Ecto neural progenitor cell (in vitro differentiated cells): ENCODE measurements around the gene MARF1.
"Not testable (repeated sequence)": the region's sequence is repeated elsewhere in the genome, so short reads cannot be mapped to it uniquely, and the experiment has no call there.

Source experiments
- DNase-seq: peaks from one replicate; pipeline ENCODE4 v3.0.0-alpha.2; 2018; ENCODE audit warnings: low spot score

MARF1 gene, protein sequence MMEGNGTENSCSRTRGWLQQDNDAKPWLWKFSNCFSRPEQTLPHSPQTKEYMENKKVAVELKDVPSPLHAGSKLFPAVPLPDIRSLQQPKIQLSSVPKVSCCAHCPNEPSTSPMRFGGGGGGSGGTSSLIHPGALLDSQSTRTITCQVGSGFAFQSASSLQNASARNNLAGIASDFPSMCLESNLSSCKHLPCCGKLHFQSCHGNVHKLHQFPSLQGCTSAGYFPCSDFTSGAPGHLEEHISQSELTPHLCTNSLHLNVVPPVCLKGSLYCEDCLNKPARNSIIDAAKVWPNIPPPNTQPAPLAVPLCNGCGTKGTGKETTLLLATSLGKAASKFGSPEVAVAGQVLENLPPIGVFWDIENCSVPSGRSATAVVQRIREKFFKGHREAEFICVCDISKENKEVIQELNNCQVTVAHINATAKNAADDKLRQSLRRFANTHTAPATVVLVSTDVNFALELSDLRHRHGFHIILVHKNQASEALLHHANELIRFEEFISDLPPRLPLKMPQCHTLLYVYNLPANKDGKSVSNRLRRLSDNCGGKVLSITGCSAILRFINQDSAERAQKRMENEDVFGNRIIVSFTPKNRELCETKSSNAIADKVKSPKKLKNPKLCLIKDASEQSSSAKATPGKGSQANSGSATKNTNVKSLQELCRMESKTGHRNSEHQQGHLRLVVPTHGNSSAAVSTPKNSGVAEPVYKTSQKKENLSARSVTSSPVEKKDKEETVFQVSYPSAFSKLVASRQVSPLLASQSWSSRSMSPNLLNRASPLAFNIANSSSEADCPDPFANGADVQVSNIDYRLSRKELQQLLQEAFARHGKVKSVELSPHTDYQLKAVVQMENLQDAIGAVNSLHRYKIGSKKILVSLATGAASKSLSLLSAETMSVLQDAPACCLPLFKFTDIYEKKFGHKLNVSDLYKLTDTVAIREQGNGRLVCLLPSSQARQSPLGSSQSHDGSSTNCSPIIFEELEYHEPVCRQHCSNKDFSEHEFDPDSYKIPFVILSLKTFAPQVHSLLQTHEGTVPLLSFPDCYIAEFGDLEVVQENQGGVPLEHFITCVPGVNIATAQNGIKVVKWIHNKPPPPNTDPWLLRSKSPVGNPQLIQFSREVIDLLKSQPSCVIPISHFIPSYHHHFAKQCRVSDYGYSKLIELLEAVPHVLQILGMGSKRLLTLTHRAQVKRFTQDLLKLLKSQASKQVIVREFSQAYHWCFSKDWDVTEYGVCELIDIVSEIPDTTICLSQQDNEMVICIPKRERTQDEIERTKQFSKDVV (N-terminal part only)

DNA sequence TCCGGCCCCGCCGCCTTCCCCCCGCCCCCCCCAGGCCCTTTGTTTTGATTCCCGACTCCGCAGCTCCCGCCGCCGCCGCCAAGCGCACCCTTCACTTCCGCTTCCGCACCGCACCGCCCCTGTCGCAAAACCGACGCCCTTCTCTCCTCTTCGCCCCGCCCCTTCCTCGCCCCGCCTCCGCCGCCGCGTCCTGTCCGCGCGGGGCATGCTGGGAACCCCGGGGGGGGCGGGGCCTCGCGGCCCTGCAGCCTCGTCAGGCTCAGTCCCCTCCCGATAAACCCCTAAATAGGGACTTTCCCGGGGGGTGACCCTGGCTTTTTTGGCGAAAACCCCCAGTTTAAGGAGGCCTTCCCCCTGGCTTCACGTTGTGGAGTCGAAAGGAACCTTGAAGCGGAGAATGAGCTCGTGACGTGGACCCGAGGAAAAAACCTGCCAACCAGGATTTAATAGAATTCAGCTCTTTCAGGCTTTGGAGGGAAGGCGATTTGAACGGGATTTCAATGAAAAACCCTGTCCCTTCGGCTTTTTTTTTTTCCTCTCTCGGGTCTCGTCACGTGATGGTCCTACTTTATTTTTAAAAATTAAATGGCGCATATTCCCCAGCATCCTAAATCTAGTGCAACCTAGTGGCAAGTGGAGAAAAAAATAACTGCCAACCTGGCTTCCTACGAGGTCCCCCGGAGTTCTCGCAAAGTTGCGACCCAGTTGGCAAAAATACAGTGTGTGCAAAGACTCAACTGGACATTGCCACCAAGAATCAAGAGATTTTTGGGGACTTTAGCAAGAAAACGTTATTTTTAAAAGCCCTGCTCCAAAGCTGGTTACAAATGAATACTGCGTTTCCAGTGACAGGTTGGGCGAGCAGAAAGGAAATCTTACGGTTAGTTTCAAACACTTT, at the start of gene MARF1:
Gene MARF1 (minus strand): TSS at position 107 of the 898 bp plus-strand sequence. CDS start 3,921 bp downstream, outside the sequence.
- peak; percentile 99 for DNase-seq

DNA sequence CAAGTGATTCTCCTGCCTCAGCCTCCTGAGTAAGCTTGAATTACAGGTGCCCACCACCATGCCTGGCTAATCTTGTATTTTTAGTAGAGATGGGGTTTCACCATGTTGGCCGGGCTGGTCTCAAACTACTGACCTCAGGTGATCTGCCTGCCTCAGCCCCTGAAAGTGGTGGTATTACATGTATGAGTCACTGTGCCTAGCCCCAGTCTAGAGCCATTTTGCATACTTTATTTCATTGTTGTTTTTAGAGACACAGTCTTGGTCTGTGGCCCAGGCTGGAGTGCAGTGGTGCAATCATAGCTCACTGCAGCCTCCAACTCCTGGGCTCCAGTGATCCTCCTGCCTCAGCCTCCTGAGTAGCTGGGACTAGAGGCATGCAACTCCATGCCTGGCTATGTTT, 49.6 kb upstream of the MARF1 start:
- not testable (repeated sequence) for DNase-seq

DNA sequence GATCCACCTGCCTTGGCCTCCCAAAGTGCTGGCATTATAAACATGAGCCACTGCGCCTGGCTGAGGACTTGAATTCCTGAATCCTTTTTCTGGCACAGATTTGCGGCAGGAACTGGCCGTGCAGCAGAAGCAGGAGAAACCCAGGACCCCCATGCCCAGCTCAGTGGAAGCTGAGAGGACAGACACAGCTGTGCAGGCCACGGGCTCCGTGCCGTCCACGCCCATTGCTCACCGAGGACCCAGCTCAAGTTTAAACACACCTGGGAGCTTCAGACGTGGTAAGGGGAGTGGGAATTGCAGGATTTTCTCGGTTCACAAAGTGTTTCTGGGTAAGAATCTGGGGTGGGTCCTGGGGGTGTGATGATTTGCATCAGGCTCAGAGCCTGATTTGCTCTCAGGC, 48.1 kb upstream of the MARF1 start:
- no peak for DNase-seq

DNA sequence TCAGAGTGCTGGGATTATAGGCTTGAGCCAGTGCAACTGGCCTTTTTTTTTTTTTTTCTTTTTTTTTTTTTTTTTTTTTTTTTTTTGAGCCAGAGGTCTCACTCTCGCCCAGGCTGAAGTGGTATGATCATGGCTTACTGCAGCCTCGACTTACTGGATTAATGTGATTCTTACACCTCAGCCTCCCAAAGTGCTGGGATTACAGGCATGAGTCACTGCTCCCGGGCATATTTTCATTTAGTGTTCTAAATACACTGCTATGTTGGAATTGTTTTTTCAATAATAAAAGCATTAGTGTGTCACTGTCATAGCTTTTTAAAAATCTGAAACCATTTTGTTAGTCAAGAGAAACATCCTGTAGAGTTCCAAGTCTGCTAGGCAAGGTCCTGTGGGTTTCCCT, 47.3 kb upstream of the MARF1 start:
- DNase-seq, result no peak

DNA sequence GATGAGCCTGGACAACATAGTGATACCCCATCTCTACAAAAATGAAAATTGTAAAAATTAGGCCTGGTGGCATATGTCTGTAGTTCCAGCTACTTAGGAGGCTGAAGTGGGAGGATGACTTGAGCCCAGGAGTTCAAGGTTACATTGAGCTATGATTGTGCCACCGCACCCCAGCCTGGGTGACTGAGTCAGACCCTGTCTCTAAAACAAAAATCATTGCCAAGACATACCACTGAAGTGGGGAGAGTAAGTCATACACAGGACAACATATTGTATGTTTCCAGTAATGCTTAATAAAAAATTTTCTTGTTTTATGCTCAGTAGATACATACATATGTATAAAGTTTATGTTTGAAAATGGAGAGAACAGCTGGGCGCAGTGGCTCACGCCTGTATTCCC, 46.3 kb upstream of the MARF1 start:
- DNase-seq, result no peak

DNA sequence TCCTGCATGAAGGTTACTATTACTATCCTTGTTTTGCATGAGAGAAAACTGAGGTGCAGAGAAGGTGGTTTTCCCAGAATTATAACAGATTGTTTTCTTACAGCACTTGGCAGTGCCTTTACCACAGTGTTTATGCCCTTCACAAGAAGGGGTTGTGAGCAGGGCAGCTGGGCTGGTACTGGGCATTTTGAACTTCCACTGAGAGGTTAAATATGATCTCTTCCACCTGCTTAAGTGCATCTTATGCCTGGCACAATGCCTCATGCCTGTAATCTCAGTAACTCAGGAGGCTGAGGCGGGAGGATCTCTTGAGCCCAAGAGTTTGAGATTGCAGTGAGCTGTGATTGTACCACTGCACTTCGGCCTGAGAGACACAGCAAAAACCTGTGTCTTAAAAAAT, 43.3 kb upstream of the MARF1 start:
- no peak for DNase-seq

DNA sequence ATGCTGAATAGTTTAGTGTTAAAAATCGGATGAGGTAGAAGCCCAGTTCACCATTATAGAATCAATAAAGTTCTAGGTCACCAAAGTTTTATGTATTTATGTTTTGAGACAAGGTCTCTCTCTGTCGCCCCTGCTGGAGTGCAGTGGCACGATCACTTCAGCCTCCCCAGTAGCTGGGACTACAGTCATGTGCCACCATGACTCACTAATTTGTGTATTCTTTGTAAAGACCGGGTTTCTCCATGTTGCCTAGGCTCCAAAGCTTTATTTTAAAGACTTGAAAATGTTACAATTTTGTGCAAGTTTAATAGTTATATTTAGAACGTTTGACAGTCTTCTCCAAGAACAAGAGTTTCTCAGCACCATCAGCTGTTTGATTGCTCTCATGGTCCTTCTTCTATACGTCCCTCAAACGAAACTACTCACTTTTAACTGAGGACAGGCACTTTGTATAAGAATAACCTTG, 39.2 kb upstream of the MARF1 start:
- DNase-seq, result no peak

DNA sequence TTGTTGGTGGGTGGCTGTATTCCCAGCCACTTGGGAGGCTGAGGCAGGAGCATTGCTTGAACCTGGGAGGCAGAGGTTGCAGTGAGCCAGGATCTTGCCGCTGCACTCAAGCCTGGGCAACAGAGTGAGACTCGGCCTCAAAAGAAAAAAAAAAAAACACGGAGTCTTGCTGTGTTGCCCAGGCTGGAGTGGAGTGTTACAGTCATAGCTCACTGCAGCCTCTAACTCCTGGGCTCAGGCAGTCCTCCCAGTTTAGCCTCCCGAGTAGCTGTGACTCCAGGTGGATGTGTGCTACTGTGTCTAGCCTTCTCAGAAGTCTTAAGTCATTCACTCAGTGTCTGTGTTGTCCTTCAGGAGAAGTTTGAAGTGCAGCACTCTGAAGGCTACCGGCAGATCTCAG, 34.5 kb upstream of the MARF1 start:
- DNase-seq, result no peak

DNA sequence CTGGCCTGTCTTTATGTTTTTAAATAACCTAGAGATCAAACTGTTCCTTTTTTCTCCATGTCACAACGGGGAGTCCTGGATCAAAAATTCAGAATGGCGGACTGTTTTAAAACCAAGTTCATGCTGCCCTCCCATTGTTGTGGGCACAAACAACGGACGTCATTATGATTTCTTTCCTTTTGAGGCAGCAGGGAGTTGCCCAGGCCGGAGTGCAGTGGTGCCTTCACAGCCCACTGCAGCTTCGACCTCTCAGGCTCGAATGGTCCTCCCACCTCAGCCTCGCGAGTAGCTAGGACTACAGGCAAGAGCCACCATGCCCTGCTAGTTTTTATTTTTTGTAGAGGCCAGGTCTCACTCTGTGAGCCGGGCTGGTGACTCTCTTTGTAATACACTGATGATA, 33.6 kb upstream of the MARF1 start:
- no peak for DNase-seq

DNA sequence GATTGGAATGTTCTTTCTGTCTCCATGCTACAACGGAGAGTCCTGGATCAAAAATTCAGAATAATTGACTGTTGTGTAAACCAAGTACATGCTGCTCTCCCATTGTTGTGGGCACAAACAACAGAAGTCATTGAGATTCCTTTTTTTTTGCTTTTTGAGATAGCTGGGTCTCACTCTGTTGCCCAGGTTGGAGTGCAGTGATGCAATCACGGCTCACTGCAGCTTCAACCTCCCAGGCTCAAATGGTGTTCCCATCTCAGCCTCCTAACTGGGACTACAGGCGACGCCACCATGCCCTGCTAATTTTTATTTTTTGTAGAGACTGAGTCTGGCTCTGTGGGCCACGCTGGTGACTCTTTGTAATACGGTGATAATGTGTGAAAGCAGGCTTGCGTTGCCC, 31.6 kb upstream of the MARF1 start:
- DNase-seq, result no peak

DNA sequence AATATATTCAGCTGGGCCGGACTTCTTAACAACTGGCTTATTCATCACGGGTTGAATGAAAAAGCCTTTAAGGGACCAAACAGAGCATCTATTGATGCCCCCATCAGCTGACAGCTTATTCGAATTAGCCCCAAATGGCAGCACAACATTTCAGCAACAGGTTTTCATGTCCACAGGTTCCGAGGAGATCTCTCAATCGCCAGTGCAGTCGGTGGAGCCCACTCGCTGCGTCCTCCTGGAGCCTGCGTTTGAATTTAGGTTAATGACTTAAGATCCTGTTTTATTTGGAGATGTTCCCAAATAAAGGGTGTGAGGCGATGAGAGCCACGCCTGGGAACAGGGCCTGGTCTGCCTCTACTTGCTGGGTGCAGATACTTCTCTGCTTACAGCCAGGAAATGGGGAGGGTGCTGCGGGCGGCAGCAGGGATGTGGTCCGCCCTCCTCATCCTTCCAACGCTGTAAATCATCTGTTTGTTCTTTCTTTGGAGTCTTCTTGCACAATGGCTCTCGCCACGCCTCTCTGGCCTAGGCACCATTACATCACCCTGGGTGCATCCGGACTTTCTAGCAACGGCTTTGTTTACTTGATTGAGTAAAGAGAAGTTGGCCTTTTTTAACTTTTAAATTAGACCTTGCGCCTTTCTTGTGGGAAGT, 29.7 kb upstream of the MARF1 start:
- DNase-seq, result no peak

DNA sequence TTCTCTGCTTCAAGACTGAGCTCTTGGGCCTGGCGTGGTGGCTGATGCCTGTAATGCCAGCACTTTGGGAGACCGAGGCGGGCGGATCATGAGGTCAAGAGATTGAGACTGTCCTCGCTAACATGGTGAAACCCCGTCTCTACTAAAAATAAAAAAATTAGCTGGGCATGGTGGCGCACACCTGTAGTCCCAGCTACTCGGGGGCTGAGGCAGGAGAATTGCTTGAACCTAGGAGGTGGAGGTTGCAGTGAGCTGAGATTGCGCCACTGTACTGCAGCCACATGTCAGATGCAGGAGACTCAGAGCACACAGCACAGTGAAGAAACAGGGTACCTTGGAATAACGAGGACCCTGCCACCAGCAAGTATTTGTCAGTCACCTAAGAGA, 29.2 kb upstream of the MARF1 start:
- not testable (repeated sequence) for DNase-seq

DNA sequence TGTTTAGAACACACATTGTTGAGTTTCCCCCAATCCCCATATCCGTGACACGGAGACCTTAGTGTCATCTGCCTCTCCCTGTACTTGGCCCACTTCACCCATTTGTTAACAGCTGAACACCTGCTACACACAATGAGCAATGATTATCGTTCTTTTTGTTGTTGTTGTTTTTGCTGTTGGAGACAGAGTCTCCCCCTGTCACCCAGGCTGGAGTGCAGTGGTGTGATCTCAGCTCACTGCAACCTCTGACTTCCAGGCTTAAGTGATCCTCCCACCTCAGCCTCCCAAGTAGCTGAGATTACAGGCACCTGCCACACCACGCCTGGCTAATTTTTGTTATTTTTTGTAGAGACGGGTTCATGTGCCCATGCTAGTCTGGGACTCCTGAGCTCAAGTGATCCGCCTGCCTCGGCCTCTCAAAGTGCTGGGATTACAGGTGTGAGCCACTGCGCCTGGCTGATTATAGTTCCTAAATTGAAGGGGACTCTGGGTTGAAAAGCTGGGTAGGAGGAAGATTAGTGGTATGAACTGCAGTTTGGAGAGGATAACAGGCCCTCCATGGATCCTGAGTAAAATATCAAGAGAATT, 28.7 kb upstream of the MARF1 start:
- no peak for DNase-seq

DNA sequence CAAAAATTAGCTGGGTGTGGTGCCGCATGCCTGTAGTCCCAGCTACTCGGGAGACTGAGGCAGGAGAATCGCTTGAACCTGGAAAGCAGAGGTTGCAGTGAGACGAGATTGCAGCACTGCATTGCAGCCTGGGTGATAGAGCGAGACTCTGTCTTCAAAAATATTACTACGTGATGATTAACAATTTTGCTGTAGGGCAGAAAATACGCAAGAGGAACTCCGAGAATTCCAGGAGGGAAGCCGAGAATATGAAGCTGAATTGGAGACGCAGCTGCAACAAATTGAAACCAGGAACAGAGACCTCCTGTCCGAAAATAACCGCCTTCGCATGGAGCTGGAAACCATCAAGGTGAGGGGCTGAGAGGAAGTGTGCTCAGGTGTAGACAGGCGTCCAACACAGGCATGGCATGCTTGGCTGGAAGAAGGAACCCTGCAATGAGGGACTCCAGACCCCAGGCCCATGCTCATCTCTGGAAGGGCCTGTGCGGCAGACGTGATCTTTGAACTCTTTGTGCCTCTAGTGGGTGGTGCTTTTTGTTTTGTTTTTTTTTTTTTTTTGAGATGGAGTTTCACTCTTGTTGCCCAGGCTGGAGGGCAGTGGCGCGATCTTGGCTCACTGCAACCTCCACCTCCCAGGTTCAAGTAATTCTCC, 24.3 kb upstream of the MARF1 start:
- DNase-seq, result no peak

DNA sequence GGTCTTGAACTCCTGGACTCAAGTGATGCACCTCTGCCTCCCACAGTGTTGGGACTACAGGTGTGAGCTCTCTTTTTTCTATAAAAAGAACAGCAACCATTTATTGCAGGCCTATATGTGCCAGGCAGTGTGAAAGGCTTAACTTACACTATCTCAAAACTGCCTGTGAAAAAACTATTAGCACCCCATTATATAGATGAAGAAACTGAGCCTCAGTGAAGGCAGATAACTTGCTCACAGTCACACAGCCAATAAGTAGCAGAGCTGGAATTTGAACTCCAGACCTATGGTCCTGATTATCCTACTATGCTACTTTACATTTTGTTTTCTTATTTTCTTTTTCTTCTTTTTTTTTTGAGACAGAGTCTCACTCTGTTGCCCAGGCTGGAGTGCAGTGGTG, 22.2 kb upstream of the MARF1 start:
- DNase-seq, result no peak

DNA sequence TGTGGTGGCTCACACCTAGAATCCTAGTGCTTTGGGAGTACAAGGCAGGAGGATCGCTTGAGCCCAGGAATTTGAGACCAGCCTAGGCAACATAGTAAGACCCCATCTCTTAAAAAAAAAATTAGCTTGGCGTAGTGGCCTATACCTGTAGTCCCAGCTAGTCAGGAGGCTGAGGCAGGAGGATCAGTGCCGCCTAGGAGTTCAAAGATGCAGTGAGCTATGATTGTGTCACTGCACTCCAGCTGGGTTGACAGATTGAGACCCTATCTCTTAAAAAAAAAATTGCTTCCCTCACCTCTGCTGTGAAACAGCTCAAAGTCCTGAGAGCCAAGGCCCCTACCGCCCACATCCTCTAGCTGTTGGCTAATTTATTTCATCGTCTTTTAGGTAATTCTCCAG, 17.2 kb upstream of the MARF1 start:
- no peak for DNase-seq

DNA sequence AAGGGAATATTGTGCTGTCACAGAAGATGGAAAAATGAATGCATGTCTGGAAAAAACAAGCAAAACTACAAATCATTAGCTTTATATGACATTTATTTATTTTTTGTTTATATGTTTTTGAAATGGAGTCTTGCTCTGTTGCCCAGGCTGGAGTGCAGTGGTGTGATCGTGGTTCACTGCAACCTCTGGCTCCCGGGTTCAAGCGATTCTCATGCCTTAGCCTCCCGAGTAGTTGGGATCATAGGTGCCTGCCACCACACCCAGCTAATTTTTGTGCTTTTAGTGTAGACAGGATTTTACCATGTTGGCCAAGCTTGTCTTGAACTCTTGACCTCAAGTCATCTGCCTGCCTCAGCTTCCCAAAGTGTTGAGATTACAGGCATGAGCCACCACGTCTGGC, 15.6 kb upstream of the MARF1 start:
- DNase-seq, result no peak

DNA sequence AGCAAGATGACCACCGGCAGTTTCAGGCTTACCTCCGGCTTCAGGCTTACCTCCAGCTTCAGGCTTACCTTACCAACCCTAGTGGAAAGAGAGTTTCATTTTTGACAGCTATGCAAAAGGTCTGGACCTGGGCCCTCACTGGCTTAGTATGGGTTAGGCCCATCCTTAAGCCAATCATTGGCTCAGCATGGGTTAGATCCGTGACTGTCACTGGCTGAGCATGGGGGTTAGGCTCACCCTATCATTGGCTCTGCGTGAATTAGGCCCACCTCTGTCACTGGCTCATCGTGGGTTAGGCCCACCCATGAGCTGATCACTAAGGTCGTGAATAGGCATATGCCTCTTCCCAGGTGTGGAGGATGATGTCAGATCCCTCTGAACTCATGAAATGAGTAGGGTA, 15.2 kb upstream of the MARF1 start:
- no peak for DNase-seq

DNA sequence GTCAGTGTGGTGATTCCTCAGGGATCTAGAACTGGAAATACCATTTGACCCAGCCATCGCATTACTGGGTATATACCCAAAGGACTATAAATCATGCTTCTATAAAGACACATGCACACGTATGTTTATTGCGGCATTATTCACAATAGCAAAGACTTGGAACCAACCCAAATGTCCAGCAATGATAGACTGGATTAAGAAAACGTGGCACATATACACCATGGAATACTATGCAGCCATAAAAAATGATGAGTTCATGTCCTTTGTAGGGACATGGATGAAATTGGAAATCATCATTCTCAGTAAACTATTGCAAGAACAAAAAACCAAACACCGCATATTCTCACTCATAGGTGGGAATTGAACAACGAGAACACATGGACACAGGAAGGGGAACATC, 12.6 kb upstream of the MARF1 start:
- DNase-seq, result not testable (repeated sequence)

DNA sequence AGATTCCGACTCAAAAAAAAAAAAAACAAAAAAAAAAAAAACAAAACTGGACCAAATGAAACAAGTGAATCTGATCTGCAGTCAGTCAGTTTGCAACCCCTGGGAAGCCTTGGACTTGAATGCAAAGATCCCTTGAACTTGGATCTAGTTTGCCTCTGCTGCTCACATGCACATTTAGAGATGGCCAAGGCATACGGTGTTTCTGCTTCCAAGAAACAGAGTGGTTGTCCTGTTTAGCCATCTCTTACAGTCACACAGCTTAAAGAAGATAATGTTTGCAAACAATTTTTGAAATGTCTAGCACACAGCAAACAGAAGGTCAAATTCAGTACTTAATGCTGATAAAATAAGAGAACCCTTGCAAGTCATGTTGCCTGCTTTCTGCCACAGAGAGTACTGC, 11.6 kb upstream of the MARF1 start:
- DNase-seq, result no peak
